MM.1S (cell line): Measurements from ENCODE around the gene NCOA1.

Experiments
- EZH2 ChIP-seq: fragments of 300-600 bp; sonication (generic); optimal IDR thresholded peaks from 2 replicates; pipeline ENCODE3; 2017; ENCODE audit warnings: low read depth, mild to moderate bottlenecking, antibody characterized with exemption, low read length, mixed read lengths
- EZH2phosphoT487 ChIP-seq: fragments of 300-600 bp; sonication (generic); IDR thresholded peaks from 2 replicates; pipeline ENCODE4 v1.6.1; 2018; ENCODE audit warnings: antibody characterized with exemption, low read length
- TF ChIP-seq, protein P1 (sequence below): fragments of 300-600 bp; sonication (generic); IDR thresholded peaks from 2 replicates; pipeline ENCODE4 v1.5.1; 2016; ENCODE audit warnings: antibody characterized with exemption, low read length, mixed read lengths

DNA sequence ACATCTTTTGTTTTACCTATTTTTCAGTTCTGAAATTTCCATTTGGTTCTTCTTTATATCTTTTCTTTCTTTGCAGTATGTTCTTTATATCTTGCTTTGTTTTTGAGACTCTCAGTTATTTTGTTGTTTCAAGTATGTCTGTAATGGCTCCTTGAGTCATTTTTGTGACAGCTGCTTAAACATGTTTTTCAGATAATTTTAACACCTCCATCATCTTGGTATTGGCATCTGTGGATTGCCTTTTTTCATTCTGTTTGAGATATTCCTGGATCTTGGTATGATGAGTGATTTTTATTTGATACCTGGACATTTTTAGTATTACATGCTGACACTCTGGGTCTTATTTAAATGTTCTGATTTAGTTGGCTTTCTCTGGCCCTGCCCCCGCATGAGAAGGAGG, 89.5 kb downstream of the NCOA1 start:
- TF ChIP-seq, protein P1, sequence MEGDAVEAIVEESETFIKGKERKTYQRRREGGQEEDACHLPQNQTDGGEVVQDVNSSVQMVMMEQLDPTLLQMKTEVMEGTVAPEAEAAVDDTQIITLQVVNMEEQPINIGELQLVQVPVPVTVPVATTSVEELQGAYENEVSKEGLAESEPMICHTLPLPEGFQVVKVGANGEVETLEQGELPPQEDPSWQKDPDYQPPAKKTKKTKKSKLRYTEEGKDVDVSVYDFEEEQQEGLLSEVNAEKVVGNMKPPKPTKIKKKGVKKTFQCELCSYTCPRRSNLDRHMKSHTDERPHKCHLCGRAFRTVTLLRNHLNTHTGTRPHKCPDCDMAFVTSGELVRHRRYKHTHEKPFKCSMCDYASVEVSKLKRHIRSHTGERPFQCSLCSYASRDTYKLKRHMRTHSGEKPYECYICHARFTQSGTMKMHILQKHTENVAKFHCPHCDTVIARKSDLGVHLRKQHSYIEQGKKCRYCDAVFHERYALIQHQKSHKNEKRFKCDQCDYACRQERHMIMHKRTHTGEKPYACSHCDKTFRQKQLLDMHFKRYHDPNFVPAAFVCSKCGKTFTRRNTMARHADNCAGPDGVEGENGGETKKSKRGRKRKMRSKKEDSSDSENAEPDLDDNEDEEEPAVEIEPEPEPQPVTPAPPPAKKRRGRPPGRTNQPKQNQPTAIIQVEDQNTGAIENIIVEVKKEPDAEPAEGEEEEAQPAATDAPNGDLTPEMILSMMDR, result no peak
- no peak for TF ChIP-seq EZH2
- TF ChIP-seq EZH2phosphoT487, result no peak
